C4-2B (cell line): ENCODE measurements around the gene TCERG1L.

ENCODE experiments used
- H3K27ac ChIP-seq: fragments of 450-650 bp; 2 replicates; pipeline ENCODE4 v1.5.1; 2017
- CTCF ChIP-seq: fragments of 450-650 bp; conservative IDR thresholded peaks from 2 replicates; pipeline ENCODE4 v1.5.1; 2017; ENCODE audit warnings: mild to moderate bottlenecking
- ZFX ChIP-seq: fragments of 450-650 bp; IDR thresholded peaks from 2 replicates; pipeline ENCODE4 v1.6.1; 2017

TCERG1L gene

DNA sequence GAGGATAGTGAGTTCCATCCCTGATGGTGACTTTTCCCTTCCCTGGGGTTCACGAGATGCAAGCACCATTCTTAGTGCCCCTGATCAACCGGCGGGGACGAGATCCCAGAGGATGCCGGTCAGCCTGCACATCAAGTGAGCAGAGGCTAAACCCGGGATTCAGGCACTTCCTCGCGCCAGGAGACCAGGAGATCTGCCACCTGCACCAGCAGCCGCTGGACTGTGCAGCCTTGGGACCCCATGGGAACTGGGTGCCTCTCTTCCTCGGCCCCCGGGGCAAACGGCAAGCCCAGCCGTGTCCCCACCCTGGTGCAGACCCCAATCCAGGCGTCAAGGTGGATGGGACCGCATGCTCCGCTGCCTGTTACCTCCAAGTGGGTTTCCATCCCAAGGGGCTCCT lies 88.5 kb downstream of the TCERG1L start:
- H3K27ac ChIP-seq = no peak overlapping the region
- TF ChIP-seq CTCF (no peak), ZFX (no peak)

DNA sequence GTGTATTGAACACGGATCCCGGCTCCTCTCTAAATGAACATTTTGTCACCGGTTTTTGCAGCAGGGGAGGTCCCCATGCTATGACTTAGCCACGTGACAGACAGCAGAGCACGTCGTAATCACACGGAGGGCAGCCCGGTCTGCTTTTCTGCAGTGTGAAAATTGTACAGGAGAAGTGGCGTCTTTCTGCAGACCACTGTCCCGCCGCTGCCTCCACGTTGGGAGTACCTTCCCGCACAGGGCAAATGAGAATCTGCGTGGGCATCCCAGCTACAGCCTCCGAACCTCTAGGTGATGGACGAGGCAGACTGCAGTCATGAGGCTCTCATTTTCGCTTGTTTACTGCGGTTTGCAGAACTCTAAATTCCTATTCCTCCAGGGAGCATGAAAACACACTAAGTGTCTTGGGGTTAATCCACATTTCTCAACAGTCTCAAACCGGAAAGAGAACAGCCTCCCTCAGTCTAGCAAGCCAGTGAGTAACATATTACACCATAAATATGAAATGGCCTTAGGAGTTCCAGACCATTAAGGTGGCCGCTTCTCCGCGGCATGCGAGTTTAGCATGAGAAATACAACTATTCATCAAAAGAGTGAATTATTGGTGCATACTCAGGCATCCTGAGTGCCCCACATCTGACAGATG lies 89.8 kb downstream of the TCERG1L start:
- no peak overlapping the region for H3K27ac ChIP-seq
- TF ChIP-seq ZFX = no peak
- TF ChIP-seq CTCF = no peak

GRCh38 chr10:131220601-131221171 lies 90.8 kb downstream of the TCERG1L start:
- H3K27ac ChIP-seq = no peak overlapping the region
- TF ChIP-seq ZFX = no peak
- TF ChIP-seq CTCF = no peak

GRCh38 chr10:131219955-131220489 lies 91.5 kb downstream of the TCERG1L start:
- no peak for TF ChIP-seq ZFX
- no peak overlapping the region for H3K27ac ChIP-seq

- H3K27ac ChIP-seq = no peak overlapping the region
- TF ChIP-seq ZFX (no peak), CTCF (no peak)
These were observed 92.0 kb downstream of the TCERG1L start for GRCh38 chr10:131219584-131219886.

DNA sequence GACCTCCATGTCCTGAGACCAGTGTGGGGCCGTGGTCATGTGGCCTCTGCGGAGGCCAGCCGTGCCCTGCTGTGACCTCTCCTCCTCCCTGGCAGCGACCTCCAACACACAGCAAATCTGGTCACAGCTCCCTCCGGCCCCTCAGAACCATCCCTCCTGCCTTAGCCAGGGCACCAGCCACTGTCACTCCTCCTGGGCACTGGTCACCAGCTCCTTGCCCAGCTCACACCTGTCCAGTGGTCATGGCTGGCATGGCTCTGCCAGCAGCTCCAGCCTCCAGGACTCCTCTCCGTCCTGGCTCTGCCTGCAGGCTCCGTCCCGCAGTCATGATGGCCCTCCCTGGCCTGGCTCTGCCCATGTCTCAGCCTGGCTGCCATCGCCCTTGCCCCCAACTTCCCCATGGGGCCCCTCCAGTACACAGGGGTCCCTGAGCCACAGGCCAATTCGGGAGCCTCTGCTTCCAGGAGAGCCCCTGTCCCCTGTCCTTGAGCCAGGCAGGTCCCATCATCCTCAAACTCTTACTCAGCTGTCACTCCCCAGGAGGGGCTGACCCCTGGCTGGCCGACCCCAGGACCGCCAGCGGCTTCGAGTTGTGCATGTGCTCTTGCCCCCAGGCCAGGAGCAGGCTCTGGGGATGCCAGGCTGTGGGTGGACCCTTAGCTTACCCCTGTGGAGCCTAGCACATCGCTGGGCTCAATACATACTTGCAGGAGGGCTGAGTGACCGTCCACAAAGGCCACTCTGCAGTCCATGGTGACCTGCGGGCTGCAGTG lies 92.5 kb downstream of the TCERG1L start:
- no peak overlapping the region for H3K27ac ChIP-seq
- TF ChIP-seq ZFX (no peak), CTCF (no peak)

DNA sequence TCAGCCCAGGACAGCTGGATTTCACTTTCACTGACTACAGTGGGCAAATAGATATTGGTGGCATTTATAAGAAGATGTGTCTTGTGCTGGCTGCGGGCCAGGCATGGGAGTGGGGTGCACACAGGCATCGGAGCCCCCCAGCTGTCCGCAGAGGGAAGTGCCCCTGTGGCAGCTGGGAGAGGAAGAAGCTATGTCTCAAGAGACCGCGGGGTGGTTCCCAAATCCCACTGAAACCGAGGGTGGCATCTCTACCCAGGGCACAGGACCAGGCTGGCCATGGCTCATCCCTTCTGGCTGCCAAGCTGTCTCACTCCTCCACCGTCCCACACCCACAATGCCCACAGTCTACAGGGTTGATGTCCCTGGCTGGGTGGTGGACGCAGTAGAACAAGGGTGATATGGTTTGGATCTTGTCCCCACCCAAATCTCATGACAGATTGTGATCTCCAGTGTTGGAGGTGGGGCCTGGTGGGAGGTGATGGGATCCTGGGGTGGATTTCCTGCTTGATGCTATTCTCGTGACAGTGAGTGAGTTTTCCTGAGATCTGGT lies 94.8 kb downstream of the TCERG1L start:
- no peak overlapping the region for H3K27ac ChIP-seq
- TF ChIP-seq CTCF = no peak
